ENCODE results near the gene ARHGAP26.

The ARHGAP26 gene

DNA sequence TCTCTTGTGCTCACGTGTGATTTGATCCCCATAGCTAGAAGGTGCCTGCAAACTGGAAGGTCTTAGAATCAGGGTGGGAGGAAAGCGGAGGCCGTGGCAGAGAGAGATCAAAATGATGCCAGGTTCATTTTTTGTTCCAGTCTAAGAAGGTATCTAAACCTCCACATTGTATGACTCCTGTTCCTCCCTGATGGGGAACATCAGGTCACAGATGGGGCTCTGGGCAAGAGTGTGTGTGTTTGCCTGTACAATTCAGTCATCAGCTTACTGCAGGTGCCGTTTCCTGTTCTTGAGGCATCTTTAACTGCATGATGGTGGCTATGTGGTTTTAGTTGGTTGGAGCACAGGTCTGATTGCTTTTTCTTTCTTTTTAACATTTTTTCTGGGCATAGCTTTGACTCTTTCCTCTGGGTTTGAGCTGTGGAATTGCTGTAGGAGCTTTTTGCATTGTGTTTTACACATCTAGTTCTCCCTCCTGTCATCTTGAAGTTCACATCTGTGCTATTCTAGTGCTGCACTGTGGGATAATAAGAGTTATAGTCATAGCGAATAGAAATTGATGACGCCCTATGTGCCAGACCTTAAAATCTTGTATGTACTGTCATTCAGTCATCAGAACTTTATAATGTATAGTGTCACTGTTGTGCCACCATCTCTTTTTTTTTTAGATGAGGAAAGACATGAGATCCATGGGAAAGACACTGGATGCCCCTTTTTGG, 30.8 kb downstream of the ARHGAP26 start:
- no peaks in the 10 kb centered on the region for H3K36me3 ChIP-seq (ENCODE audit: insufficient read depth, low read length)
- H3K4me3 ChIP-seq (ENCODE audit: low read length): no peak overlapping the region
- no peaks in the 10 kb centered on the region for H3K9me3 ChIP-seq (ENCODE audit: low read length)
- no peaks in the 10 kb centered on the region for H3K27me3 ChIP-seq (ENCODE audit: insufficient read depth, low read length)
- H2AFZ ChIP-seq (ENCODE audit: low read depth, low read length): no peak overlapping the region
- H3K4me1 ChIP-seq (ENCODE audit: insufficient read depth, low read length): peaks cover 15% of the 10 kb centered on the region

GRCh38 chr5:142801495-142801871, 31.3 kb downstream of the ARHGAP26 start:
- no peak overlapping the region for H2AFZ ChIP-seq (ENCODE audit: low read depth, low read length)
- H3K36me3 ChIP-seq (ENCODE audit: insufficient read depth, low read length): no peaks in the 10 kb centered on the region
- H3K4me1 ChIP-seq (ENCODE audit: insufficient read depth, low read length): peaks cover 15% of the 10 kb centered on the region
- no peaks in the 10 kb centered on the region for H3K9me3 ChIP-seq (ENCODE audit: low read length)
- no peak overlapping the region for H3K4me3 ChIP-seq (ENCODE audit: low read length)
- H3K27me3 ChIP-seq (ENCODE audit: insufficient read depth, low read length): no peaks in the 10 kb centered on the region

DNA sequence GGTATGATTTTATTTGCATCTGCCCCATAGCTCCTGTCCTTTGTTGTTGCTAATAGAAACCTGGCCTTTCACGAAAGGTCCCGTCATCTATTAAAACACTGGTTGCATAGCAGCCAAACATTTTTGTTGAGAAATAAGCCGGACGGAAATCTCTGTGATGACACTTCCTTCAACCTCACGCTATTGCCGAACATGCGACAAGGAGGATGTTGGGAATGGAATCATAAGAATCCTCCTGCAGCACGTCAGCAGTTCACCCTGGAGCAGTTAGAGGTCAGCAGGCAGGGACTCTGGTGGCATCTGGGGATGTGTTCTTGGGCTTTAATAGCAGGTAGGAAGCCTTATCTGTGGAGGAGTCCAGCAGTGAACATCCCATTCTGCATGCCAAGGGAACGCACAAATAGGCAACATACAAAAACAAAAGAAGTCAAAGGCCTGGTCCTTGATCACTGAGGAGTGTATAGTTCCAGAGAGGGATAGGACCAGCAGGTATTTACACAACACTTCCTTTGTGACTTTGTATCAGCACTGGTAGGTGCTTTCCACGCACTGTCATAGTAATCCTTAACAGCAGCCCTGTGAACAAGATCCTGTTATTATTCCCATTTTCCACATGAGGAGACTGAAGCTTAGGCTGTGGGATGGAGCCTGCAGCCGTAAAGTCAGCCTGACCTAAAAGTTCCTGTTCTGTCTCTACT, 33.4 kb downstream of the ARHGAP26 start:
- H3K4me1 ChIP-seq (ENCODE audit: insufficient read depth, low read length): peaks cover 21% of the 10 kb centered on the region
- H3K4me3 ChIP-seq (ENCODE audit: low read length): no peak overlapping the region
- H2AFZ ChIP-seq (ENCODE audit: low read depth, low read length): no peak overlapping the region
- H3K36me3 ChIP-seq (ENCODE audit: insufficient read depth, low read length): no peaks in the 10 kb centered on the region
- no peaks in the 10 kb centered on the region for H3K9me3 ChIP-seq (ENCODE audit: low read length)
- no peaks in the 10 kb centered on the region for H3K27me3 ChIP-seq (ENCODE audit: insufficient read depth, low read length)

DNA sequence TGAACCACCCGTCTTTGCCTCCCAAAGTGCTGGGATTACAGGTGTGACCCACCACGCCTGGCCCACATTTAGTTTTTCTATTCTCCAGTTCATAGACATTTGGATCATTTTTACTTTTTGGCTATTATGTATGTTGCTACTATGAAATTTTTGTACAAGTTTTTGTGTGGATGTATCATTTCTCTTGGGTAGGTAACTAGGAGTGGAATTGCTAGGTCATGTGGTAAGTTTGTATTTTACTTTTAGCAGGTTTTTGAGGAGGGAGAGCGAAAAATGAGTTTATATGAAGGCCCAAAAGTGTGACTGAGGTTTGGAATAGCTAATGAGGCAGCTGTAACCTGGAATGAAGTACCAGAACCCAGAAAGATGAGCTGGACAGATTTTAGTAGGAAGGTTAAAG, 35.2 kb downstream of the ARHGAP26 start:
- Histone ChIP-seq H3K4me3 (ENCODE audit: low read length) (no peak overlapping the region), H3K36me3 (ENCODE audit: insufficient read depth, low read length) (no peaks in the 10 kb centered on the region), H2AFZ (ENCODE audit: low read depth, low read length) (no peak overlapping the region), H3K4me1 (ENCODE audit: insufficient read depth, low read length) (peaks cover 26% of the 10 kb centered on the region), H3K27me3 (ENCODE audit: insufficient read depth, low read length) (no peaks in the 10 kb centered on the region), H3K9me3 (ENCODE audit: low read length) (no peaks in the 10 kb centered on the region)

- Histone ChIP-seq H3K4me1 (ENCODE audit: insufficient read depth, low read length) (peaks cover 17% of the 10 kb centered on the region), H3K36me3 (ENCODE audit: insufficient read depth, low read length) (no peaks in the 10 kb centered on the region), H3K27me3 (ENCODE audit: insufficient read depth, low read length) (no peaks in the 10 kb centered on the region), H2AFZ (ENCODE audit: low read depth, low read length) (no peak overlapping the region), H3K9me3 (ENCODE audit: low read length) (no peaks in the 10 kb centered on the region), H3K4me3 (ENCODE audit: low read length) (no peak overlapping the region)
Measured at GRCh38 chr5:142806841-142807267, 36.7 kb downstream of the ARHGAP26 start.

DNA sequence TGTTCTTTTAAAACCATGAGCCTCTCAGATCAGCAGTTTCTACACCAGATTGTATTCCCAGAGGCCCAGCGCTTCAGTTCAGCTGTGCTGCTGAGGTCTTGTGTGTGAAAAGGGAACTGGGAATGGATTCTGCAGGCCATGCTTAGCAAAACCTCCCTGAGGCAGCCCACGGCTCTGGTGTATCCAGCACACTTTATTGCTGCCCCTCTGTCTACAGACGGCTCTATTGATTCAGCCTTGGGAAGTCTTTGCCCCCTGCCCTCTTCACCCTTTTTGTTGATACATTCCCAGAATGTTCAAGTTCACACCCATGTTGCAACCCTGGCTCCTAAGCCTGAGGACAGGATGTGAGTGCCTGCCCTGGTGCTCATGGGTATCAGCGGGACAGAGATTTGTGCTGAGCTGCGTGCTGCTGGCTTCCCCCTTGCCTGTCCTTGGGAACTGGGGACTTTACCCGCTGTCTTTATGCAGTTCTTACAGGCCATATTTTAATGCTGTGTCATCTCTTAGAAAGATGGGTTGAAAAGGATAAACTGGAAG, 37.3 kb downstream of the ARHGAP26 start:
- Histone ChIP-seq H2AFZ (ENCODE audit: low read depth, low read length) (no peak overlapping the region), H3K4me1 (ENCODE audit: insufficient read depth, low read length) (peaks cover 14% of the 10 kb centered on the region), H3K27me3 (ENCODE audit: insufficient read depth, low read length) (no peaks in the 10 kb centered on the region), H3K36me3 (ENCODE audit: insufficient read depth, low read length) (no peaks in the 10 kb centered on the region), H3K4me3 (ENCODE audit: low read length) (no peak overlapping the region), H3K9me3 (ENCODE audit: low read length) (no peaks in the 10 kb centered on the region)

DNA sequence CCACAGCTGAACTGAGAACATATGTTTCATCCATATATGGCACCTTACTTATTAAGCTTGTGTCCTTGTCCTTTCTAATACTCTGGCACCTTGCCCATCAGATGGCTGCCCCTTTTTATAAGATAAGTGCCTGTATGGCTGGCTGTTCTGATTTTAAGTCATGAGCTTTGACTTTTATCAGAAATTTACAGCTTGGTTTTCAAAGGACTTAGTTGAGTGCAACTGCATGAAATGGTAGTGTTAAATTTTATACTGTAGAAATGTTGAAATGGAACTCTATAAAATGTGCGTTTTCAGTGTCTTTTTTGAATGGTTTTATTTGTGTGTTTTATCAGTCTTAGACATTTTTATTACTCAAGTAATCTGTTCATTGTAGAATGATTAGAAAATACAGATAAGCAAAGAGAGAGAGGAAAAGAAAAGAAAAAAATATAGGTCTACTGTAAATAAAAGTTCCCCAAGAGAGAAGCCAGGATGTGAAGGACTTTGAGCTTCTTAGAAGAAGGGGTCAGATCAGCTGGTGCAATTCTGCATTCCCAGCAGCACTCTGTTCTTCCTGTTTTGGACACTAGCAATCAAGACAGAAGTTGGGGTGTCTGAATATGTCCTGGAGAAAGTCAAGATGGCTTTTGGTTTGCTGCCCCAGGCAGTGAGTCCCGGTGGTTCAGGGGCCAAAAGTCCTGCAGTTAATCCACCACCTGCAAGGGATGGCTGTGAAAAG, 38.9 kb downstream of the ARHGAP26 start:
- Histone ChIP-seq H3K36me3 (ENCODE audit: insufficient read depth, low read length) (no peaks in the 10 kb centered on the region), H3K4me3 (ENCODE audit: low read length) (no peak overlapping the region), H3K27me3 (ENCODE audit: insufficient read depth, low read length) (no peaks in the 10 kb centered on the region), H3K9me3 (ENCODE audit: low read length) (no peaks in the 10 kb centered on the region), H2AFZ (ENCODE audit: low read depth, low read length) (no peak overlapping the region), H3K4me1 (ENCODE audit: insufficient read depth, low read length) (peaks cover 11% of the 10 kb centered on the region)

DNA sequence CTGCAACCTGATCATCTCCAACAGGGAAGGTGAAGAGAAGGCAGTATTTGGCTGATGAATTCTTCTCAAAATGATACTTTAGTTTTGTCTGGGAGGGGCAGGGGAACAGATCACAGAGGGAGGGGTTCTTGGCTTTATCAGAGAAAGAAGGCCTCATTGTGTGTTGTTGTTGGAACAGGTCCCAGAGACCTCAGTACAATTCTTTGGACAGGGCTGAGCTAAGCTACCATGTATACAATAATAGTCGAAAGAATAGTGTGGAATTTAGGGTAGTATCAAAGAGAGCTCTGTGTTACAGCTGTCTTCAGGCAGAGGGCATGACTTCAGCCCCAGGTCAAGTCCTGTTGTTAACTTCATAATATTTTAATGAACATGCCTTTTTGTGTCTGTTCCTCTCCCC, 39.9 kb downstream of the ARHGAP26 start:
- Histone ChIP-seq H3K9me3 (ENCODE audit: low read length) (no peaks in the 10 kb centered on the region), H3K36me3 (ENCODE audit: insufficient read depth, low read length) (no peaks in the 10 kb centered on the region), H2AFZ (ENCODE audit: low read depth, low read length) (no peak overlapping the region), H3K27me3 (ENCODE audit: insufficient read depth, low read length) (no peaks in the 10 kb centered on the region), H3K4me3 (ENCODE audit: low read length) (no peak overlapping the region), H3K4me1 (ENCODE audit: insufficient read depth, low read length) (peaks cover 11% of the 10 kb centered on the region)

- peaks cover 11% of the 10 kb centered on the region for H3K4me1 ChIP-seq (ENCODE audit: insufficient read depth, low read length)
- H3K27me3 ChIP-seq (ENCODE audit: insufficient read depth, low read length): no peaks in the 10 kb centered on the region
- no peak overlapping the region for H2AFZ ChIP-seq (ENCODE audit: low read depth, low read length)
- H3K36me3 ChIP-seq (ENCODE audit: insufficient read depth, low read length): no peaks in the 10 kb centered on the region
- H3K4me3 ChIP-seq (ENCODE audit: low read length): no peak overlapping the region
- no peaks in the 10 kb centered on the region for H3K9me3 ChIP-seq (ENCODE audit: low read length)
Measured at GRCh38 chr5:142810743-142811290, 40.6 kb downstream of the ARHGAP26 start.

DNA sequence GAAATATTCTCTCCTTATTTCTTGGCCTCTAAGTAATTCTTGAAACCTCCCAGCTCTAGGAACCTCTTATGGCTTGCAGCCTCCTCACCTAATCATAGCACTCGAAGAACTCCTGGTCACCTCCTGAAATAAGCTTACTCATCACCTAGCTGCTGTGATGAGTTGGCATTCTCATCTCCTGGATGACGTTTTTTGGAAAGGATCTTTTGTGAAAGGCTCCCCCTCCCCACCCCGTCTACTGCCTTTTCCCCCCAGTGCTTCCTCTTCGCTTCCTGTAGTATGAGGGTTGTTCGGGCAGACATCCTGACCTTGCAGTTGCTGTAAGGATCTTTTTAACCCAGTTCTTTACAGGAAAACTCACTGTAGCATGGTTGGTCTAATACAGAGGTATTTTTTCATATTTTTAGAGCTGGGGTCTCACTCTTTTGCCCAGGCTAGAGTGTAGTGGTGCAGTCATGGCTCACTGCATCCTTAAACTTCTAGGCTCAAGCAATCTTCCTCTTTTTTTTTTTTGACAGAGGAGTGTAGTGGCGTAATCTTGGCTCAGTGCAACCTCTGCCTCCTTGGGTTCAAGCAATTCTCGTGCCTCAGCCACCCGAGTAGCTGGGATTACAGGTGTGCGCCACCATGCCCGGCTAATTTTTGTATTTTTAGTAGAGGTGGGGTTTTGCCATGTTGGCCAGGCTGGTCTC, 41.8 kb downstream of the ARHGAP26 start:
- no peak overlapping the region for H2AFZ ChIP-seq (ENCODE audit: low read depth, low read length)
- H3K4me1 ChIP-seq (ENCODE audit: insufficient read depth, low read length): peaks cover 11% of the 10 kb centered on the region
- no peaks in the 10 kb centered on the region for H3K9me3 ChIP-seq (ENCODE audit: low read length)
- H3K27me3 ChIP-seq (ENCODE audit: insufficient read depth, low read length): no peaks in the 10 kb centered on the region
- H3K36me3 ChIP-seq (ENCODE audit: insufficient read depth, low read length): no peaks in the 10 kb centered on the region
- no peak overlapping the region for H3K4me3 ChIP-seq (ENCODE audit: low read length)

DNA sequence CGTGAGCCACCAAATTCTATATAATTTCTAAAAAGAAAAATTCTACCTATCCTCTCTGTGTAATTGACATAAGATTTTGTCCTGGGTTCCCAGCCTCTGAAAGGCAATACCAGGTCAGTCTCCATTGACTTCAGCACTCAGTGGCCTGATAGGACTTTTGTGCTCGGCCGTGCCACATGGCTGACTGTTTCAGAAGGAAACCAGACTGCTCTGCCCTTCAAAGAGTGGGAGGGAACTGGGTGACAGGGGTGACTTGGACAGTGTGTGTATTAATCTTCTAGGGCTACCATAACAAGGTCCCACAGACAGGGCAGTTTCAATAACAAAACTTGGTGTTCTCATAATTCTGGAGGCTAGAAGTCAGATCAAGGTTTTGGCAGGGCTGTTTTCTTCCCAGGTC, 43.0 kb downstream of the ARHGAP26 start:
- Histone ChIP-seq H3K27me3 (ENCODE audit: insufficient read depth, low read length) (no peaks in the 10 kb centered on the region), H3K9me3 (ENCODE audit: low read length) (no peaks in the 10 kb centered on the region), H3K4me1 (ENCODE audit: insufficient read depth, low read length) (peaks cover 5% of the 10 kb centered on the region), H2AFZ (ENCODE audit: low read depth, low read length) (no peak overlapping the region), H3K4me3 (ENCODE audit: low read length) (no peak overlapping the region), H3K36me3 (ENCODE audit: insufficient read depth, low read length) (no peaks in the 10 kb centered on the region)

- Histone ChIP-seq H3K27me3 (ENCODE audit: insufficient read depth, low read length) (no peaks in the 10 kb centered on the region), H2AFZ (ENCODE audit: low read depth, low read length) (no peak overlapping the region), H3K4me3 (ENCODE audit: low read length) (no peak overlapping the region), H3K4me1 (ENCODE audit: insufficient read depth, low read length) (peaks cover 5% of the 10 kb centered on the region), H3K36me3 (ENCODE audit: insufficient read depth, low read length) (no peaks in the 10 kb centered on the region), H3K9me3 (ENCODE audit: low read length) (no peaks in the 10 kb centered on the region)
Measured at GRCh38 chr5:142814122-142814521, 43.9 kb downstream of the ARHGAP26 start.
